Fibroblast of pulmonary artery (primary cell): ENCODE measurements around the gene ASIC2.

Experiments used
- DNase-seq: peaks from one replicate; pipeline ENCODE4 v3.0.0-alpha.2; 2010; ENCODE audit warnings: low read depth
- H3K4me3 ChIP-seq: replicated peaks from 2 replicates; pipeline ENCODE4 v1.5.1; 2011; ENCODE audit warnings: low read depth, mild to moderate bottlenecking, control low read depth, low read length, moderate library complexity
- TF ChIP-seq, protein P1 (sequence below): IDR thresholded peaks from 2 replicates; pipeline ENCODE4 v1.5.1; 2011; ENCODE audit warnings: mild to moderate bottlenecking, control low read depth, low read length, inconsistent platforms; ENCODE audit errors: missing control alignments

ASIC2 gene

GRCh38 chr17:33302394-33302793, 9.3 kb upstream of the ASIC2 start:
- no peak for DNase-seq
- H3K4me3 ChIP-seq = no peak overlapping the region
- TF ChIP-seq, protein P1, sequence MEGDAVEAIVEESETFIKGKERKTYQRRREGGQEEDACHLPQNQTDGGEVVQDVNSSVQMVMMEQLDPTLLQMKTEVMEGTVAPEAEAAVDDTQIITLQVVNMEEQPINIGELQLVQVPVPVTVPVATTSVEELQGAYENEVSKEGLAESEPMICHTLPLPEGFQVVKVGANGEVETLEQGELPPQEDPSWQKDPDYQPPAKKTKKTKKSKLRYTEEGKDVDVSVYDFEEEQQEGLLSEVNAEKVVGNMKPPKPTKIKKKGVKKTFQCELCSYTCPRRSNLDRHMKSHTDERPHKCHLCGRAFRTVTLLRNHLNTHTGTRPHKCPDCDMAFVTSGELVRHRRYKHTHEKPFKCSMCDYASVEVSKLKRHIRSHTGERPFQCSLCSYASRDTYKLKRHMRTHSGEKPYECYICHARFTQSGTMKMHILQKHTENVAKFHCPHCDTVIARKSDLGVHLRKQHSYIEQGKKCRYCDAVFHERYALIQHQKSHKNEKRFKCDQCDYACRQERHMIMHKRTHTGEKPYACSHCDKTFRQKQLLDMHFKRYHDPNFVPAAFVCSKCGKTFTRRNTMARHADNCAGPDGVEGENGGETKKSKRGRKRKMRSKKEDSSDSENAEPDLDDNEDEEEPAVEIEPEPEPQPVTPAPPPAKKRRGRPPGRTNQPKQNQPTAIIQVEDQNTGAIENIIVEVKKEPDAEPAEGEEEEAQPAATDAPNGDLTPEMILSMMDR = no peak

DNA sequence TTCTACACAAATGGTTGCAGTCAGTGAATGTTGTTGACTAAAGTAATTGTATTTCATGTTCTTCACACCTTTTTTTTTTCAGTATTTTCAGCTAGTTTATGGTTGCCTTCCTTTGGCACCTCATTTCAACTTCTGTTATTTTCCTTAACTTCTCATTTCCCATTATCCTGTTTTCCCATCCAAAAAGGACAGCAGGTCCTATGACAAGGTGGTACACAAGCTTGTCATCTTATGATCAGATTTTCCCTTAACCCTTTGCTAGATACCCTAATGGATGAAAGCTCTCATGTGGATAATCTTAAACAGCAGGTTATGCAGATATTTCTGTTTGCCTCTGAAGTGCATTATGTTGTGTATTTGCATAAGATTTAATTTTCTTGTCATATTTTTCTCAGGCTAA, 7.1 kb upstream of the ASIC2 start:
- H3K4me3 ChIP-seq = no peak overlapping the region
- TF ChIP-seq, protein P1 = no peak
- no peak for DNase-seq

GRCh38 chr17:33299115-33299514, 6.0 kb upstream of the ASIC2 start:
- TF ChIP-seq, protein P1 = no peak
- DNase-seq = no peak

GRCh38 chr17:33297643-33298042, 4.5 kb upstream of the ASIC2 start:
- TF ChIP-seq, protein P1 = no peak
- H3K4me3 ChIP-seq = no peak overlapping the region
- DNase-seq = no peak

More at GRCh38 chr17:33299115-33299514, 6.0 kb upstream of the ASIC2 start:
- no peak overlapping the region for H3K4me3 ChIP-seq

DNA sequence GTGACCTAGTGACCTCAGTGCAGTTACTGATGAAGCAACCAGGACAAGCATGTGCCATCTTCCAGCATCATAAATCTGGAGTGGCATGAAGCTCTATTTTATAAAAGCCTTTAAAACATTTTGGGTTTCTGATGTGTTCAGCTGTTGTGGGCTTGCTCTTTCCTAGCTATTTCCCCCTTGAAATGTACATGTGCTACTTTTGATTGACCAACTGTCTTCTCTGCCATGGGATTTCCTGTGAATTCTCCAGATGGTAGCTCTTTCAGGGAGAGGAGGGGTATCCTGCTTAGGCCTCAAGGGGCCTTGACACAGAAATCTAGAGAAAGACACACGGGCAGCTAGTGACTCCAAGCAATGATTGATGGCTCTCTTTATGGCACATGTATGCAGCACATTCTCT, 1.9 kb upstream of the ASIC2 start:
- TF ChIP-seq, protein P1 = no peak
- H3K4me3 ChIP-seq = no peak overlapping the region
- no peak for DNase-seq

DNA sequence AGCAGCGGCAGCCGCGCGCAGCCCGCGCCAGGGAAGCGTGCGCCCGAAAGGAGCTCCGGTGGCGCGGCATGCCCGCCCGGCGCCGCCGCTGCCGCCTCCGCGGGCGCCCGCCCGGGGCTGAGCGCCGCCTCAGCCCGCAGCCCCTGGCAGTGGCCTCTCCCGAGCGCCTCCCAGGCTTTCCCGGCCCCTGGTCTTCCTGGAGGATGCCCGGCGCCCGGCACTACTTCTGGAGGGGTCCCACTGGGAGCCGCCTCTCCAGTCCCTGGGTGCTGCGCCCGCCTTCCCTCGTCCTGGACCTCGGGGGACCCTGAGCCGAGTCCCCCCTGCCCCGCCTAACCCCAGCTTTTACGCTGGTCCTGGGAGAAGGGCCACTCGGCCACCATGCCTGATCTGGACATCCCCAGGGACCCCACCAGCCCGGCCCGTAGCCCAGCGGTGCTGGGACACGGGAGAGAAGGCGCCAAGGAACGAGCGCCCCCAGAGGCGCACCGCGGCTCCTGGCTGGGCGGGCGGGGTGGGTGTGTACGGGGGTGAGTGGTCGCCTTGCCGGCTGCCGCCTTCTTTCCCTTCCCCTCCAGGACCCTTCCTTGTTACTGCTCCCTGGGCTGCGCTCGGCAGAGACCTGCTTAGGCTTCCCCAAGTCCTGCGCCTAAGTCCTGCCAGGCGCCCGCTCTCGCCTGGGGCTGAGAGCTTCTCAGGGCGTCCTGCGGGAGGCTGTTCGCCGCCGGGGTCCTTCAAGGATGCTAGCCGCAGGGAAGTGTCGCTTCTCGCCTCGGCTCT, 704 bp downstream of the ASIC2 start:
- TF ChIP-seq, protein P1 = no peak
- DNase-seq = peak; percentile 7
- no peak overlapping the region for H3K4me3 ChIP-seq
